ENCODE measurements around the gene CYB5D1.

The CYB5D1 gene

GRCh38 chr17:7845359-7846062 is 12.3 kb upstream of the CYB5D1 start:
- FAIRE-seq: no peak

- FAIRE-seq: no peak
Measured at GRCh38 chr17:7846063-7846735, 11.6 kb upstream of the CYB5D1 start.

- no peak for FAIRE-seq
Measured at GRCh38 chr17:7846765-7847661, 10.8 kb upstream of the CYB5D1 start.

- no peak for FAIRE-seq
Measured at GRCh38 chr17:7848131-7848579, 9.6 kb upstream of the CYB5D1 start.

- FAIRE-seq: no peak
Measured at GRCh38 chr17:7848739-7849129, 9.1 kb upstream of the CYB5D1 start.

- no peak for FAIRE-seq
Measured at GRCh38 chr17:7849130-7849750, 8.6 kb upstream of the CYB5D1 start.

GRCh38 chr17:7849751-7850504 is 7.9 kb upstream of the CYB5D1 start:
- no peak for FAIRE-seq

GRCh38 chr17:7850701-7851437 is 6.9 kb upstream of the CYB5D1 start:
- no peak for FAIRE-seq

GRCh38 chr17:7851438-7852261 is 6.2 kb upstream of the CYB5D1 start:
- FAIRE-seq: no peak

- FAIRE-seq: no peak
Measured at GRCh38 chr17:7852262-7852670, 5.5 kb upstream of the CYB5D1 start.

- FAIRE-seq: no peak
Measured at GRCh38 chr17:7852919-7853690, 4.7 kb upstream of the CYB5D1 start.

GRCh38 chr17:7853691-7854038 is 4.1 kb upstream of the CYB5D1 start:
- FAIRE-seq: no peak

GRCh38 chr17:7854078-7854777 is 3.6 kb upstream of the CYB5D1 start:
- FAIRE-seq: no peak

GRCh38 chr17:7854851-7855659 is 2.7 kb upstream of the CYB5D1 start, which contains the start of gene TMEM88:
TSS of gene TMEM88 (plus strand) at chr17:7855066. CDS start at chr17:7855075, 9 bp downstream.
- no peak for FAIRE-seq

GRCh38 chr17:7855660-7856010 is 2.2 kb upstream of the CYB5D1 start:
- FAIRE-seq: no peak

- no peak for FAIRE-seq
Measured at GRCh38 chr17:7856011-7856810, 1.6 kb upstream of the CYB5D1 start.
